A549 (cell line): ENCODE results near the gene B4GALT3. TPM values are rescaled to one million over a fixed set of nuclear protein-coding genes. Genes with fewer than 3 reads are reported as not detected.

ENCODE experiments used
- ATAC-seq, 2 experiments: fragments of 200-7000 bp in 1 of 2; fragments of >200 bp in 1 of 2; cut with Nextera tagmentation in 1 of 2; cut with Tn5 transposase in 1 of 2; 3 replicates each; pipeline versions ENCODE4 v1.8.0 to v1.9.1; 2018 to 2020; ENCODE audit warnings: mild to moderate bottlenecking in 1 of 2, moderate library complexity in 1 of 2
- CTCF ChIA-PET: fragments of 300-600 bp; sonication (Branson Sonifier 250); formaldehyde crosslinking; extraction: SDS; loops from one replicate; lab custom pipeline; 2021; ENCODE audit warnings: antibody characterized with exemption, inconsistent platforms; lab: Yijun Ruan, JAX
- POLR2A ChIA-PET: fragments of 350-600 bp; formaldehyde crosslinking; extraction: SDS; loops from one replicate; lab custom pipeline; 2021; ENCODE audit warnings: antibody characterized with exemption, inconsistent platforms; lab: Yijun Ruan, JAX
- DNase-seq, 2 experiments: peaks; one replicate each; pipeline versions ENCODE4 v3.0.0 to v3.0.0-alpha.2; 2011 to 2016; ENCODE audit warnings: low read depth in 1 of 2, low spot score in 1 of 2
- FAIRE-seq: peaks from 2 replicates; lab custom pipeline; 2011; peaks lifted over from hg19 to GRCh38; lab: Jason Lieb, UNC
- H3K27ac ChIP-seq, 2 experiments: fragments of >200 bp; sonication (Bioruptor Twin); formaldehyde crosslinking; 3 replicates each; pipeline ENCODE4 v1.5.1; 2016 to 2017
- H3K4me1 ChIP-seq: fragments of >200 bp; sonication (Bioruptor Twin); formaldehyde crosslinking; 3 replicates; pipeline ENCODE4 v1.6.1; 2016
- H3K4me2 ChIP-seq: fragments of >200 bp; sonication (Bioruptor Twin); formaldehyde crosslinking; 3 replicates; pipeline ENCODE4 v1.6.1; 2016
- H3K4me3 ChIP-seq: fragments of >200 bp; sonication (Bioruptor Twin); formaldehyde crosslinking; 3 replicates; pipeline ENCODE4 v1.5.1; 2016
- H3K9me3 ChIP-seq: fragments of >200 bp; sonication (Bioruptor Twin); formaldehyde crosslinking; 3 replicates; pipeline ENCODE4 v1.6.1; 2016
- E2F6 ChIP-seq: IDR thresholded peaks from 2 replicates; pipeline ENCODE4 v1.6.1; 2012; ENCODE audit warnings: low read depth, borderline replicate concordance
- EHMT2 ChIP-seq: fragments of 200-600 bp; sonication (generic); IDR thresholded peaks from 2 replicates; pipeline ENCODE4 v1.6.1; 2016; ENCODE audit warnings: antibody characterized with exemption, low read depth, mild to moderate bottlenecking, moderate library complexity
- ESRRA ChIP-seq: fragments of 150-350 bp; IDR thresholded peaks from 2 replicates; pipeline ENCODE4 v1.6.1; 2014; ENCODE audit warnings: mild to moderate bottlenecking, low read length, borderline replicate concordance
- FOSB ChIP-seq: fragments of 250-450 bp; sonication (Bioruptor Pico); IDR thresholded peaks from 2 replicates; pipeline ENCODE4 v1.5.0; 2020; ENCODE audit warnings: mild to moderate bottlenecking, moderate library complexity
- HDAC2 ChIP-seq: fragments of 200-600 bp; sonication (generic); IDR thresholded peaks from 2 replicates; pipeline ENCODE4 v1.6.1; 2016
- HES2 ChIP-seq: fragments of >200 bp; sonication (Bioruptor Twin); formaldehyde crosslinking; IDR thresholded peaks from 2 replicates; pipeline ENCODE4 v1.6.1; 2016
- HOXA7 ChIP-seq: fragments of 250-450 bp; sonication (Bioruptor Pico); IDR thresholded peaks from 2 replicates; pipeline ENCODE4 v1.5.0; 2020; ENCODE audit warnings: mild to moderate bottlenecking, moderate library complexity
- MAFK ChIP-seq: fragments of 450-650 bp; IDR thresholded peaks from 2 replicates; pipeline ENCODE4 v1.6.1; 2014; ENCODE audit not compliant: partially characterized antibody
- MAX ChIP-seq: IDR thresholded peaks from 2 replicates; pipeline ENCODE4 v1.6.1; 2012
- MAZ ChIP-seq: fragments of 150-350 bp; IDR thresholded peaks from 2 replicates; pipeline ENCODE4 v1.6.1; 2014; ENCODE audit warnings: antibody characterized with exemption, low read depth, low read length, borderline replicate concordance
- NFE2L2 ChIP-seq: fragments of 150-350 bp; conservative IDR thresholded peaks from 2 replicates; pipeline ENCODE4 v1.6.1; 2014; ENCODE audit warnings: low read length
- NR3C1 ChIP-seq: fragments of >200 bp; sonication (Bioruptor Twin); formaldehyde crosslinking; IDR thresholded peaks from 3 replicates; pipeline ENCODE4 v1.6.1; 2017
- PBX3 ChIP-seq: IDR thresholded peaks from 2 replicates; pipeline ENCODE4 v1.6.1; 2012
- POLR2A ChIP-seq: IDR thresholded peaks from 2 replicates; pipeline ENCODE4 v1.6.1; 2012; ENCODE audit warnings: mild to moderate bottlenecking, low read length
- RARB ChIP-seq: fragments of 250-450 bp; sonication (Bioruptor Pico); IDR thresholded peaks from 2 replicates; pipeline ENCODE4 v1.8.0; 2021; ENCODE audit warnings: mild to moderate bottlenecking, moderate library complexity
- REST ChIP-seq: fragments of 200-600 bp; sonication (generic); IDR thresholded peaks from 2 replicates; pipeline ENCODE4 v1.6.1; 2016; ENCODE audit warnings: antibody characterized with exemption, mild to moderate bottlenecking, moderate library complexity
- RFX5 ChIP-seq: fragments of 450-650 bp; IDR thresholded peaks from 2 replicates; pipeline ENCODE4 v1.7.1; 2014; ENCODE audit warnings: antibody characterized with exemption, mild to moderate bottlenecking, moderate library complexity
- SREBF2 ChIP-seq: fragments of 450-650 bp; IDR thresholded peaks from 2 replicates; pipeline ENCODE4 v1.6.1; 2014; ENCODE audit warnings: mild to moderate bottlenecking, moderate library complexity
- TP53 ChIP-seq: fragments of 250-450 bp; sonication (Bioruptor Pico); IDR thresholded peaks from 2 replicates; pipeline ENCODE4 v1.5.0; 2021; ENCODE audit warnings: mild to moderate bottlenecking, moderate library complexity
- USF2 ChIP-seq: fragments of 450-650 bp; IDR thresholded peaks from 2 replicates; pipeline ENCODE4 v1.6.1; 2014; ENCODE audit warnings: antibody characterized with exemption
- WGBS: methylation state at CpG from one replicate; pipeline ENCODE4 v1.1.6; 2017; ENCODE audit errors: missing lambda C conversion rate; 5-methylcytosine and 5-hydroxymethylcytosine counted together
- polyA plus RNA-seq, 4 experiments: library from polyadenylated mRNA; depleted of rRNA in 3 of 4; stranded (reverse); fragments of >200 nt; fragmentation: RNase III in 1 of 4; extraction: RNeasy Plus Mini Kit Qiagen cat#74134 plus additional on column Dnase treatment in 1 of 4; gene quantifications; 2 replicates in 3 of 4; 3 replicates in 1 of 4; pipeline ENCODE4 v1.2.3, GENCODE V29; 2011 to 2017

B4GALT3 gene
- polyA plus RNA-seq, 2 of the 4 experiments (the other 2 are of a cell fraction) = 25.3 to 25.5 TPM

GRCh38 chr1:161216945-161217712 is 39.8 kb upstream of the B4GALT3 start (continued):
- TF ChIP-seq REST (no peak), HES2 (no peak), NFE2L2 (no peak), HDAC2 (no peak)

GRCh38 chr1:161215076-161215475 is 37.8 kb upstream of the B4GALT3 start, which contains the start of gene FCER1G:
TSS of gene FCER1G (plus strand) at chr1:161215295. CDS start at chr1:161215322, 27 bp downstream.
- H3K27ac ChIP-seq = no peak within 1 kb of the TSS
- FAIRE-seq (no peak), DNase-seq (no peak)
- CTCF ChIA-PET = interaction anchor here (1.0 to 20.1 kb wide), 6 partner anchors 8 to 169 kb away, joined by 3 to 319 read pairs (median 34); partner anchors contain the start of genes CFAP126, NDUFS2 and TOMM40L
- no peak within 1 kb of the TSS for H3K4me2 ChIP-seq
- no peaks in the 10 kb centered on the region for H3K9me3 ChIP-seq
- WGBS = 94% methylated on average over 10 of the region's 10 CpGs
- H3K4me3 ChIP-seq = no peak within 1 kb of the TSS
- TF ChIP-seq SREBF2 (no peak), ESRRA (no peak), NR3C1 (no peak), POLR2A (no peak), RARB (CRISPR knock-in tag) (no peak), MAZ (no peak), HDAC2 (no peak), MAFK (no peak), RFX5 (no peak), HOXA7 (CRISPR knock-in tag) (no peak), MAX (no peak), EHMT2 (no peak), HES2 (no peak), E2F6 (no peak), TP53 (no peak), USF2 (no peak), FOSB (CRISPR knock-in tag) (no peak), PBX3 (no peak)
- TF ChIP-seq, all 56 proteins: peak for 0
- no peaks in the 10 kb centered on the region for H3K4me1 ChIP-seq
- POLR2A ChIA-PET = interaction anchor here (0.6 kb wide), 1 partner anchor 11 kb away, joined by 4 read pairs; the partner anchor contains the start of gene TOMM40L
- no peak for ATAC-seq
